ENCODE results near the gene FKBP11.
"Not testable (repeated sequence)": the region's sequence is repeated elsewhere in the genome, so short reads cannot be mapped to it uniquely, and the experiment has no call there.

FKBP11 gene

DNA sequence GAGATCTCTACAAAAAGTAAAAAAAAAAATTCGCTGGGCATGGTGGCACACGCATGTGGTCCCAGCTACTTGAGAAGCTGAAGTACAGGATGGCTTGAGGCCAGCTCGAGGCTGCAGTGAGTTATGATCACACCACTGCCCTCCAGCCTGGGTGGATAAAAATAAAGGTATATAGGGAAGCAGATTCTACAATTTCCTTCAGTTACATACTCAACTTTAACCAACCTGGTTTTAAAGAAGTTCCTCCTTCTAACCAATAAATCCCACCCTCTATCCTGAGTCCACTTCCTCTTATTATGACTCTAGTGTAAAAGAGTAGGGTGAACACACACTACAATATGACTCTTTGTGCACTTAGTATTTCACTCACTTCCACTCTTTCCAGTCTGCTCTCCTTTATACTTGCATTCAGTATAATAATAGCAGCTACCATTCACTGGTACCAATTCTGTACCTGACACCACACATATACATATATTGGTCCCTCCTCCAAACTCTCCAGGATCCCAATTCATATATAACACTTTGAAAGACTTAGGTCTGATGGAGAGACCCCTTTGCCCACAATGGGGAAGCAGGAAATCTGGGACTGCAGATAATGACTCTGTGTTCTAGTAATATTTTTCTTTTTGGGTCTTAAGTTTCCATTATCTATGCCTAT lies 29.7 kb upstream of the FKBP11 start:
- DNase-seq (ENCODE audit: low read depth) = no peak

DNA sequence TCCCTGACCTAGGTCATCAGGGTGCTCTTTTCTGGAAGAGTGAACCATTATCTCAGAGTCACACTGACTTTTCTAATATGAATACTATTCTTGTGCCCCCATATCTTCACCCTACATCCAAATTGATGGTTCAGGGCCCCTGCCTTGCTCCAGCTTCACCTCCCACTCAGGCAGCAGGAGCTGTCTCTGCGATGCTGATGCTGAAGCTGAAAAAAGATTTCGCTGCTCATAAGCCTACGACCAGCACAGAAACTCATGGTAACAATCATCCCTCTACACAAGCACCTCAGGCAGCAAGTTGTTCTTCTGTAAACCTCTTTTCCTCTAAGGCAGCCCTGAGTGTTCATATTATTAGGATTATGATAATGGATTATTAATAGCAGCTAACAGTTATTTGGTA lies 28.8 kb upstream of the FKBP11 start:
- no peak for DNase-seq (ENCODE audit: low read depth)

DNA sequence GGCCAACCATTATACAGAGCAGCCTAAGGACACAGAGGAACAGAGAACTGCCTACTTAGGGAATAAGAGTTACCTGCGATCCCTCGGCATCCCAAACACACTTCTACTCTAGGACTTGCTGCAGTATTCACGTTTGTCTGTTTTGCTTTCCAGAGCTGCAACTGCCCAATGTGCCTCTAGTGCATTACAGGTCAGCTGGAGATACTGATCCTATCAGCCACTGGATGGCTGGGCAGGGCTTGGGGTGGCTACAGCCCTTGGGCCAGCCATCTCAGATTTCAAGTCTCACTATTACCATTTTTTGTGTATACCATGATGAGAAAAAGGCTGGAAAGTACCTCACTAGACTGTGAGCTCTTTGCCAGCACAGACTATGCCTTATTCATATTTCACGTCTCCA lies 27.4 kb upstream of the FKBP11 start:
- DNase-seq (ENCODE audit: low read depth) = no peak

- DNase-seq (ENCODE audit: low read depth) = no peak
These were observed 22.4 kb upstream of the FKBP11 start for GRCh38 chr12:48947727-48948126.

- no peak for DNase-seq (ENCODE audit: low read depth)
These were observed 21.7 kb upstream of the FKBP11 start for GRCh38 chr12:48946943-48947342.

- no peak for DNase-seq (ENCODE audit: low read depth)
These were observed 20.9 kb upstream of the FKBP11 start for GRCh38 chr12:48946205-48946604.

DNA sequence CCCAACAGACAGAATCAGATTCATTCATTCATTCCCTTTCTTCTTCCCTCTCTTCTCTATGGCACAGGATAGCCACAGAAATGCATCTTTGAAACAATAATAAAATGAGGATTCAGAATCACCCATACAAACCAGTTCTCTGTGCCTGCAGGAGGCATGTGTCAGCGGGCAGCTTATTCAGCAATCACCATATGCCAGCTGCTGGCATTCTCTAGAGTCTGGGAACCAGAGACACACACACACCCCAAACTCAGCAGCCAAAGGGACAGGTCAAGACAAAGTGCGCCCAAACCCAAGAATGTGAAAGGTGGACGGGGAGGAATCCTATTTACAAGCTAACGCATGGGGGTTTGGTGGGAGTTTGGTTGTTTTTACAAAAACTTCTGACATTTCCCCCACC lies 17.9 kb upstream of the FKBP11 start:
- no peak for DNase-seq (ENCODE audit: low read depth)

- DNase-seq (ENCODE audit: low read depth) = no peak
These were observed 14.9 kb upstream of the FKBP11 start for GRCh38 chr12:48940181-48940580.

DNA sequence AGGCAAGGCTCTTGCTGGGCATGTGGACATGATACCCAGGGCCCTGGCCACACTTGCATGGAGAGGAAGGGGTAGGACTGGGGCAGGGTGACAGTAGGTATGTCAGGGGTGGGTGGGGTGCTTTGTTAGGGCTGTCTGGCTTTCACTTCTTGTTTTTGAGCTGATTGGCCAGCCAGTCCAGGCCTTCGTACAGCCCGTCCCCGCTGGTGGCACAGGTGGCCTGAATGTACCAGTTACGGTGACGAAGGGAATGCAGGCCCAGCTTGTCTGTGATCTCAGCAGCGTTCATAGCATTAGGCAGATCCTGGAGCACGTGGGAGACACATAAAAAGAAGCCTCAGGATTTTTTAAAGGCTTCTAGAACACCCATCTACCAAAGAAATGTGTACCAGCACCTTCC lies 13.5 kb upstream of the FKBP11 start:
- DNase-seq (ENCODE audit: low read depth) = no peak

GRCh38 chr12:48937170-48937569 lies 11.9 kb upstream of the FKBP11 start:
- DNase-seq (ENCODE audit: low read depth) = no peak

- peak; percentile 58 for DNase-seq (ENCODE audit: low read depth)
These were observed 11.2 kb upstream of the FKBP11 start for GRCh38 chr12:48936379-48936979.

DNA sequence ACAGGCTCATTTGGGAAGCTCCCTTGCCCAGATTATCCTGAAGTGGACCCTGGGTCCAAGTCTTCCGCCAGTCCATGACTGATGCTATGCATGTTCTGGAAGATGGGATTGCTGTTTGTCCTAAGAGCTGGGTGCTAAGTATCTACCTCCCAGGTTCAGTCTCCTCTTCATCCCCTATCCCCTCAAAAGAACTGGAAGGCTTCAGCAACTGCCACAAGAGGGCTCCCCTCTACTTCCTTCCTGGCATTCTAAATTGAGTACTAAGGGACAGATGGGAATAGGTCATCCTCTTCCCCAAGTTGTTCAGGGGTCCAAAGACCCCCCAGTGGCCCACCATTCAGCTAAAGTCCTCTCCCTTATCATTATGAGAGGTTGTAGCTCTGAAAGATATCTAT lies 9.0 kb upstream of the FKBP11 start:
- DNase-seq (ENCODE audit: low read depth) = no peak

DNA sequence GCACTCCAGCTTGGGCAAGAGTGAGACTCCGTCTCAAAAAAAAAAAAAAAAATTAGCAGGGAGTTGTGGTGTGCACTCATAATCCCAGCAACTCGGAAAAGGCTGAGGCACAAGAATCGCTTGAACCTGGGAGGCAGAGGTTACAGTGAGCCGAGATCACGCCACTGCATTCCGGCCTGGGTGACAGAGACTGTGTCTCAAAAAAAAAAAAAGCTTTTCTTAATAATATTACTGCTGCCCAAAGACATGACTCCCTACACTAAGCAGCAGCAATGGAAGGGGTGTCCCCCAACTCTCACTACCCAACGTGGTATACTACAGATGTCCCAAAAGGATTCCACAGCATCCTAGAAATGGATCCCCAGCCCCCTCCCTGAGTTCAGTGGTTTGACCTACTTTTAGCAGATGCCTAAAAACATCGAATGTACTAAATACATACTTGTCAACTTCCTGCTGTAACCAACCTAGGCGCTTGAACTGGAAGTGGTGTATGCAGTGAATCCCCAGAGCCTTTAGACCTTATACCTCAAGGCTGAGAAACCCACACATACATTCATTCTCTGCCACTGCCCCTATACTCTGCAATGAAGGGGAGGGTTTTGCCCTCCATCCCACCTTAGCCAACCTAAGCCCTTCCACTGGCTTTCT lies 8.5 kb upstream of the FKBP11 start:
- no peak for DNase-seq (ENCODE audit: low read depth)

DNA sequence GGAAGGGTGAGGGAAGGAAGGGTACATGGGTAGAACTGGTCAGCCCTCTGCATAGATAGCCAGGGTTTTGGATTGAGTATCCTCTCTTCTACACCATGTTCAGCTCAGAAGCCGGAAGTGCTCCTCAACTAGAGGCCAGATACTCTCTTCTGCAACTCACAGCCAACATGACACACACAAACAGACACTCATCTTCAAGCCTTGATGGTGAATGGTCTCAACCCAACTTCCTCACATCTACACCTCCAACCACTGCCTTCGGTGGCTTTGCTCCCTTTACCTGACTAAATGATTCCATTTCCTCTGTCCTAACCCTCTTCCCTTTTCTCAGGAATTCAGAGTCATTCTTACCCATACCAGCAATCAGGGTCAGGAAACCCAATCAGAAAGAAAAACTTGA lies 7.6 kb upstream of the FKBP11 start:
- DNase-seq (ENCODE audit: low read depth) = no peak

GRCh38 chr12:48930475-48930874 lies 5.2 kb upstream of the FKBP11 start:
- DNase-seq (ENCODE audit: low read depth) = no peak

DNA sequence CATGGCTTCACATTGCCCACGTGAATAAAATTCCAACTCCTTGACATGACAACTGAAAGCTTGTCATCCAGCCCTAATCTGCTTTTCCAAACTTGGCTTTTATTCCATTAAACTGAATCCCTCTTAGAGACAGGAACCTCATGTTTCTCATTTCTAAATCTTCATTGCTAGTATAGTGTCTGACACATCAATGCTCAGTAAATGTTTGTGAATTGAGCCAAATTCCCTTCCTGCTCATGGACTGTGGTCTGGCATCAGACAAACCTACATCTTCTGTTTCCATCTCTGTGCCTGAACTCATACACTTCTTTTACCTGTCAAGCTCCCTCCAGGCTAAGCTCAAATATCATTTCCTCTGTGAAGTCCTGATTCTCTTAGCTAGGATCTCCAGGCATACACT lies 4.3 kb upstream of the FKBP11 start:
- no peak for DNase-seq (ENCODE audit: low read depth)

GRCh38 chr12:48927261-48927660 lies 2.0 kb upstream of the FKBP11 start:
- no peak for DNase-seq (ENCODE audit: low read depth)

DNA sequence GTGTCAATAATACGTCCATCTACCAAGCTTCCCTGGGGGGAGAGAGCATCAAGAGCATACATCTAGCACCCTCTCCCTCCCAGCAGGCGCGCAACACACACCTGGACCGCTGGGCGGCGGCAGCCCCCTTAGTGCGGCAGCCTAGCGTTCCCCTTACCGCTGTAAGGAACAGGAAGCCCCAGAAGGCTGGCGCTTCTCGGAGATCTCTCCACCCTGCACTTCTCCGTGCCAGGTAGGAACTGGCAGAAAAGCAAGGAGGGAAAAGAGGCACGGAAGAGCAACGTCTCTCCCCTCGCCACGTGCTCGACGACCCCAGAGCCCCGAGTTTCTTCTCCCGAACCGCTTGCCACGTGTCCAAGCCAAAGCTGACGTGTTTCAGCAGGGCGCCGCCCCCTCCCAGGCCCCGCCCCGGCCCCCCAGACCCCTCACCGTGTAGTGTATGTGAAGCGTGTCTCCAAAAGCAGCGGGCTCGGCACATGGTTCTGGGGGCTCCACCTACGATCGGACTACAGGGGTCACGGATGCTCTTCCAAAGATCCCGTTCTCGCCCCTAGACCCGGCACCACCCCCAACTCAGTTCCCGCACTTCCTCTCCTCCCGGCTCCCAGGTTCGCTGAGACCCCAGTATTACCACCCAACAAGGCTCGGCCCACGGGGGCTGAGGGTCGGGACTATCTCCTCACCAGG lies 532 bp downstream of the FKBP11 start:
- DNase-seq (ENCODE audit: low read depth) = no peak

- DNase-seq (ENCODE audit: low read depth) = no peak
These were observed 2.2 kb downstream of the FKBP11 start for GRCh38 chr12:48923117-48923516.

DNA sequence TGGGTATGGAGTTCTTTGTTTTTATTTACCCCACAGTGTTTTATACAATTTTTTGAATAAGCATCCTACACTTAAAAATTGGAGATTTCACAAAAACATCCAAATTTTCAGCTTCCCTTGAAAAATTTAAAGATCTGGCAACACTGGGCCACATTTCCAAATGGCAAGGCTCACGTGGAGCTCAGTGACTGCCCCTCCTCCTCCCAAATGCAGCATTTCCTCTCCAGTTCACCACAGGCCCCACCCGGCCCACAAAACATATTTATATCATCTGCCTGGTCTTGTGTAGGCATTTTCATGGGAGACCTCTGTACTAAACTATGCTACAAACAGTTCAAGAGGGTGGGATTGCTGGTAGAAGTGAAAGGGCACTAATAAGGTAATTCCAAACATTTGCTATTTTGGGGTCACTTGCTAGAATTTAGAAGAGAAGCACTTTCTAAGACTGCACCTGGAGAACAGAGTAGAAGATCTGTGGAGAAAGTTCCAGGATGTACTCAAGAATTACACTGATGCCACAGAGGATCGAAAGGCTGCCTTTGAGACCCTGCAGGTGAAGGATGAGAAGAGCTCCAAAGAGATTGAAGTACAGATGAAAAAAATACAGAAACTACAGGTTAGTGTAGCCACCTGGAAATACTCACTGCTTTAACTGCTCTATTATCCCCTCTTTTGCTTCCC lies 7.3 kb downstream of the FKBP11 start:
- no peak for DNase-seq (ENCODE audit: low read depth)

DNA sequence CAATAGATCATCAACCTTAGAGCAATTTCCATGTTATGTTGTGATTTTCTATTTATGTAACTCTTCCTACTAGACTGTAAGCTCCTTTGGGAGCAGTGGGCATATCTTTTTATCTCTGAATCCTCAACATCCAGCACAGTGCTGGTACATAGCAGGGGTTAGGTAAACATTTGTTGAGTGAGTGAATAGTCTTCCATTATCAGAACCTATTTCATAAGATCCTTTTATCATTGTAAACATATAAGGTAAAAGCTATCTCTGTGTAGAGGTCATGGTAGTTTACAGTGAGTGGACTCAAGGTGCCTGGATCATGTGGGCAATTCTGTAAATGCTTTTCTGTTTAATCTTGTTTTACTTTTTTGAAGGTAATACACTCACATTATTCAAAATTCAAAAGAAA lies 15.1 kb downstream of the FKBP11 start:
- no peak for DNase-seq (ENCODE audit: low read depth)

DNA sequence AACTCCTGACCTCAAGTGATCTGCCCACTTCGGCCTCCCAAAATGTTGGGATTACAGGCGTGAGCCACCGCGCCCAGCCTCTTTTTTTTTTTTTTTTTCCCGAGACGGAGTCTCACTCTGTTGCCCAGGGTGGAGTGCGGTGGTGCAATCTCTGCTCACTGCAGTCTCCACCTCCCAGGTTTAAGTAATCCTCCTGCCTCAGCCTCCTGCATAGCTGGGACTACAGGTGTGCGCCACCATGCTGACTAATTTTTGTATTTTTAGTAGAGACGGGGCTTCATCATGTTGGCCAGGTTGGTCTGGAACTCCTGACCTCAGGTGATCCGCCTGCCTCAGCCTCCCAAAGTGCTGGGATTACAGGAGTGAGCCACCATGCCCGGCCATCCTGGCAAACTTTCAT lies 15.6 kb downstream of the FKBP11 start:
- not testable (repeated sequence) for DNase-seq (ENCODE audit: low read depth)

- no peak for DNase-seq (ENCODE audit: low read depth)
These were observed 18.0 kb downstream of the FKBP11 start for GRCh38 chr12:48907245-48907644.
